HG03460 (cell line): ENCODE results near the gene CCM2.
"Not testable (repeated sequence)": the region's sequence is repeated elsewhere in the genome, so short reads cannot be mapped to it uniquely, and the experiment has no call there.

Experiments used
- ATAC-seq: cut with Tn5 transposase; IDR thresholded peaks from one replicate; pipeline ENCODE4 v1.9.1; 2021; ENCODE audit not compliant: unreplicated experiment

The CCM2 gene

DNA sequence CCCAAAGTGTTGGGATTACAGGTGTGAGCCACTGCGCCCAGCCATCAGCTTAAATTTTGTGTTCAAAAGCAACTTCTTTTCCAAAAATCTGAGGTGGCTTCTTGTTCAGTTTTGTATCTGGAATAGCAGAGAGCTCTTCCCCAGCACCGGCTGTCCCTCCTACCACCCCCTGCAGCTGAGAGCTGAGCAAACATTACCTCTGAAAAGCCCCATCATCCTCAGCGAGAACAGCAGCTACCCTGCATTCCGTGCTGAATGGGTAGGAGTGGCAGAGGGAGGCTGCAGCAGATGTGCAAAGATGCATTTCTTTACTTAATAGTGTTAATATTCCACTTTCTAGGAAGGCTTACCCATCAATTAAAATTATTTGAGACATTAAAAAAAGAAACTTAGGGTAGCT, 31.8 kb downstream of the CCM2 start:
- ATAC-seq: no peak

DNA sequence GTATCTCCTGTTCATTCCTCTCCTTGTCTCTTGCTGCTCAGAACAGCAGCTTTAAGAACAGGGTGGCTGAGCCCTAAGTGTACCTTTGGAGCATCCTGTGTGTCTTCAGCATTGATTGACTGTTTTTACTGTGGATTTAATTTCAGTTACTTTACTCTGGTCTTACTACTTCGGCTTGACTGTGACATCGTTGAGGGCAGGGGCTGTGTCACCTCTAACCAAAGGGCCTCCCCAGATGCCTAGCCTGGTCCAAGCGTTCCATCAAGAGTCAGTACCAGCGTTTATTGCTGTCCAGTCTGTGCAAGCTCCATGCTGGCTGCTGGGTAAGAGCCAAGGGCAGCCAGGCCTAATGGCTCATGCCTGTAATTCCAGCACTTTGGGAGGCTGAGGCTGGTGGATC, 32.4 kb downstream of the CCM2 start:
- ATAC-seq: no peak

DNA sequence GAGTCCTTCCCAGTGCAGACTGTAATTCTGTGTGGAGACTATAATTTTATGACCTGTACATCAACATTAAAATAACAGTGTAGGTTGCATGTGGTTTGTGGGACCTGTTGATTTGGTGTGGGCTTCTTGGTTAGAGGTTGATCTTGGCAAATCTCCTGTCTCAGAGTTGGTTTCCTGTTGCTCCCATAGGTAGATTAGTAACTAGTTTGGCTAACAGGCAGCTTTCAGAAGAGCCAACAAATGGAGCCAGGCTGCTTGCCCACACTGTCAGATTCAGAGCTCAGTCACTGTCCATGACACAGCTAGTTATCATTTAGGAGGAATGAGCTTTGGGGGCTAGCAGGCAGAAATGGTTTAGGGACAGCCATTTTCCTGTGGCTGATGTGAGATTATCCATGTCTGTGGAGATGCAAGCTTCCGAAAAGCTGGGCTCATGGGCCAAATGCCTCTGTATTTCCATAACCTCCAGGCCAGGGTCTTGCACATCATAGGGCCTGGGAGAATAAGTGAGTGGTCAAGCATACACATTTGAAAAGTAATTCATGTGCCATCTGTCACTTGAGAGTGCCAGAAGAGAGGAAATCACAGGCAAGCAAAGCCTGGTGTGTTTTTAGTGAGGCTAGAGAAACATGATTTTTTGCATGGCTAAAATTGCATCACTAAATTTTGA, 33.4 kb downstream of the CCM2 start:
- no peak for ATAC-seq

DNA sequence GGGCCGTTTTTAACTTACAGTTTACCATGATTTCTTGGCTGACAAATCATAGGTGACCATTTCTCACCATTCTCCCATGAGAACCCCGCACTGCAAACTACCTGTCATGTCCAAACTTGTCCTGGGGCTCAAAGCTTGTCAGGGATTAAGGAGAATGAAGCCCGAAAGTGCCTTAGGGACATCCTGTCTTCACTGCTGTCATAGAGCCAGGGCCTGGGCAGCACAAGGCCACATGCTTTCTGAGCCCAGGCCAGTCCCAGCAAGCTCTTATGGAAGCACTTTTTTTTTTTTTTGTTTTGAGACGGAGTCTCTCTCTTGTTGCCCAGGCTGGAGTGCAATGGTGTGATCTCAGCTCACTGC, 33.9 kb downstream of the CCM2 start:
- ATAC-seq: no peak

DNA sequence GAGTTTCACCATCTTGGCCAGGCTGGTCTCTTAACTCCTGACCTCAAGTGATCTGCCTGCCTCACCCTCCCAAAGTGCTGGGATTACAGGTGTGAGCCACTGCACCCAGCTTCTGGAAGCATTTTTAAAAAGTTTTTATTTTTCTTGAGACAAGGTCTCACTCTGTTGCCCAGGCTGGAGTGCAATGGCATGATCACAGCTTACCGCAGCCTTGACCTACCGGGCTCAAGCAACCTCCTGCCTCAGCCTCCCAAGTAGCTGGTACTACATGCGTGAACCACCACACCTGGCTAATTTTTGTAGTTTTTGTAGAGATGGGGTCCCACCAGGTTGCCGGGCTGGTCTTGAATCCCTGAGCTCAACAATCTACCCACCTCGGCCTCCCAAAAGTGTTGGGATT, 34.7 kb downstream of the CCM2 start:
- not testable (repeated sequence) for ATAC-seq

DNA sequence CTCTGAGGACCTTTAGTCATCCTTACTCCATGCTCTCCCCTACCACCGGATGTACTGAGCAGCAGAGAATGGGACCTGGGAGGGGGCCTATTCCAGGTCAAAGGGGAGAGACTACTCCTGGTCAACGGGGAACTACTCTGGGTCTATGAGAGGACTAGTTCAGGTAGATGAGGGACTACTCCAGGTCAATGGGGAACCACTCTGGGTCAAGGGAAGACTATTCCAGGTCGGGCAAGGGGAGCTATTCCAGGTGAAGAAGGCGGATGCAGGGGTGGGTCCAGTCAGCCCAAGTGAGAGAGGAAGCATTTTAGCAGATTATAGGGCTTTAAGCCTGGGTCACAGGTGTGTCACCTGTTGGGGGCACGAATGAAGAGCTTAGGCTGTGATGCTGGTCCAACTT, 35.4 kb downstream of the CCM2 start:
- ATAC-seq: no peak

DNA sequence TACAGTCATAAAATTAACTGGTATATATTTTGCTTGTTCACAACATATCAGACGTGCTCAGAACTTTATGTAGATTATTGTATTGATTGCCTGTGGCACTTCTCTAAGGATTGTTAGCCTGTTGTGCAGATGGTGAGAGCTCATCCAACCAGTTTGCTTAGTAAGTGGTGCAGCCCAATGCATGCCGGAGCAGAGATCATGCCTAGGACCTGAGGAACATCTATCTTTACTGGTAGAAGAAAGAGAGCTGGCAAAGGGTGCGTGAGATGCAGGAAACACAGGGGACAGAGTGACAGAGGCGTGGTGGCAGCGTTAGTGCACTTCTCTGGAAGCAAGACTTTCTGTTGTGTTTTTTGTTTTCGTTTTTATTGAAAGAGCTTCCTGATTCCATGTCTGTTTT, 35.9 kb downstream of the CCM2 start:
- ATAC-seq: no peak

DNA sequence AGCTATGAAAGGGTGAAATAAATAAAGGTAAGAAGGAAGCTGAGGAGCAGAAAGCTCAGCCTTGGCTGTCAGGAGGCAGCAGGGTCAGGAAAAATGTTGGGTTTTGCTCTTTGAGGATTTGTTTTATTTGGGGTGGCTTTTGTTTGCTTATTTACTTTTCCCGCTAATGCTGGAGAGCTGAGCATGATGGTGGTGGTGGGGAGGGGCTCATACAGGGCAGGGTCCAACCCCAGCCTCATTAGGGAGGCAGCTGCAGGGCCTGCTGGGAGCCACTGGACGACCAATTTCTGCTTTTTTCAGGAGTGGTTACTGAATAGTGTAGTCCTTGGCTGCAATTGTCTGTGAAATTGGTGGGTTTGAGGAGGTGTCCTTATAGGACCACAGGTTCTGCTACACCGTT, 36.3 kb downstream of the CCM2 start:
- no peak for ATAC-seq

DNA sequence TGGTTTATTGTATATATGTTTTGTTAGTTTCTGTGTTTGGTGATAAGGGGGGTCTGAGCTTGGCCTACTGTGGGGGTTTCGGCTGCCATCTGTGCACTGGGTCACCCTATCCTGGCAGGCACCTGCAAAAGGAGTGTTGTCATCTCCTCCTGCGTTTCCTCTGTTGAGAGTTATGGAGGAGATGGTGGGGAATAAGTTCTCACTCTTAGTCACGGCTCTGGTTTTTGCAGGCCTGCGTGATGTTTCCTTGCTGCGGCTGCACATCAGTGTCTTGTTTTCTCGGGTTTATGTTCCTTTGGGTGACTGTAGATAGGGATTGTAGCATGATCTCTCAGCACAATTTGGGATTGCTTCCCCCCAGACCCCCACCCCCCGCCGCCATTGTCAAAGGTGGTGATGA, 36.8 kb downstream of the CCM2 start:
- ATAC-seq: no peak

DNA sequence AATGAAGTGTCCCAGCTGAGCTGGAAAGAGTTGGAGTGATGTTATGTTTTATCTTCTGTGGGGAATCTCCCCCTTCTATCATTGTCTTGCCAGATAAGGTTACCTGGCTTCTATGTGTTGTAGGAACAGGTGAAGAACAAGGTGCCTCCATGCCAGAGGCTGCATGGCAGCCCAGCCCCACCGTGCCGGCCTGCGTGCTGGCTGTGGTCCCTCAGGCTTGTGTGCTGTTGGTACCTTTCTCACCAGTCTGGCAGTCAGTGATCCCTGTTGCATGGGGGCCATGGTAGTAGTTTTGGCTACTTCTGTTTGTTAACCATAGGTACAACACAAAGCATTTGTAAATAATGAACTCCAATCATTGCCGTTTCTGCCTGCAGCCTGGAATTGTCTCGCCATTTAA, 37.9 kb downstream of the CCM2 start:
- no peak for ATAC-seq

DNA sequence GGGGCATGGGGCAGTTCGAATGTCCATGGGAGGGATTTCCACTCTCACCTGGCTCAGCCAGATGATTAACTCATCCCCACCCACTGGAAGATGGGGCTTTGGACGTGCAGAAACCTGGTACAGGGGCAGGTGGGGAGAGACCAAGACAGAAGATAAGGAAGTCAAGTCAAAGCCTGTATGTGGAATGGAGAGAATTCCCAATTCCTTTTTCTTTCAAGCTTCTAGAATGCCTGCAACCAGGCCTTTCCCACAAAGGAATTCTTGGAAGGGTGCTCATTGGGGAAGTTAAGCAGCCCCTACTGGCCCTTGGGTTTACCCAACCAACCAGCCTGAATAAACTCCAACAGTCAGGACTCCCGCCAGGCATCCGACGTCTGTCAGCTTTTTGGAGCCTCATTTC, 39.1 kb downstream of the CCM2 start:
- ATAC-seq: no peak

DNA sequence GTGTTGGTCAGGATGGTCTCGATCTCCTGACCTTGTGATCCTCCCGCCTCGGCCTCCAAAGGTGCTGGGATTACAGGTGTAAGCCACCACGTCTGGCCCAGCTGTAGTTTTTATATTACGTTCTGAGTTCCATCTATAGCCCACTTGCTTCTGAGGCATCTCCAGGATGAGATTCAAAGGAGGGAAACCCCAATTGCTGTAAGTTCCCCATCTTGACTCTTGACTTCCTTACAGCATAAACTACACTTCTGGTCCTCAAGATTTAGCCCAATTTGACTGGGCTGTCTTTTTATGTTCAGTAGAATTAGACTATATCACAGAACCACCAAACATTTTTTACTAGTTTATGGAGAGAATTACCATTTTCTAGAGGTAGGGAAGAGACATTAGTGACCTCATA, 44.3 kb downstream of the CCM2 start:
- ATAC-seq: no peak

DNA sequence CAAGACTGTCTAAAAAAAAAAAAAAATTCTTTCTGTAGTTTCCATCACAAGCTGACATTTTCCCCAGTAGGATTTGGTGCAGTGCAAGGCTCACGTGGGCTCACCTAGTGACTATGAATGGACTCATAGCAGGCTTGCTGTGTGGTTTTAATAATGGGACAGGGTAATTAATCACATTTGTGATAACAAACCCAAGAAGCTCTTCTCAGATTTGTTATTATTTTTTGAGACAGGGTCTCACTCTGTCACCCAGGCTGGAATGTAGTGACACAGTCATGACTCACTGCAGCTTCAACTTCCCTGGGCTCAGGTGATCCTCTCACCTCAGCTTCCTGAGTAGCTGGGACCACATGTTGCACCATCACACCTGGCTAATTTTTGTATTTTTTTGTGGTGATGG, 48.7 kb downstream of the CCM2 start:
- ATAC-seq: no peak

DNA sequence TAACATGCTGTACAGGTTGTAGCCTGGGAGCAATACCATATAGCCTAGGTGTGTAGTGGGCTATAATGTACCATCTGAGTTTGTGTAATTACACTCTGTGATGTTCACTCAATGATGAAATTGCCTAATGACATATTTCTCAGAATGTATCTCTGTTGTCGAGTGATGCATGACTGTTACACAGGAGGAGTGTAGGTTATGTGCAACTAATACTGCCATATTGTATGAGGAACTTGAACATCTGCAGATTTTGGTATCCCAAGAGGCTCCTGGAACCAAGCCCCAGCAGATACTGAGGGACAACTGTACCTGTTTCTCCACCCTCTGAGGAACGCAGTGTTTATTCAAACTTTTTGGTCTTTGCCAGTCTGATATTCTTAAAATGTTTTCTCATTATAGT, 50.2 kb downstream of the CCM2 start:
- ATAC-seq: no peak

DNA sequence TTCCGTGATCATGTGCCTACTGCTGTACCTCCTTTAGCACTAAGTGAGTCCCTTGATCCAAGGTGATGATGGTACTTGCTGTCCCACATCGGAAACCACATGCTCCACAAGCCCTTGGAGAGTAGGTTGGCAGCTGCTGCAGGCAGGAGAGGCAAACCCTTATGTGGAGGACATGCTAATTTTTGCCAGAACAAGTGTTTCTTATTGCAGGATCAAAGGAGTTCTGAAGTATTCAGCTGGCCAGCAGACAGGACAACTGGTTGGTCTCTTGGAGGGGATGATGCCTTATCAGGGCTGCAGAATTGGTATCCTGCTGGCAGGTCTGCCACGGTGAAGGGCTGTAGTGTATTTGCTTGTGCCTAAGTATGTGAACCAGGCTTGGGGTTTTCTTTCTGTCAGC, 52.0 kb downstream of the CCM2 start:
- no peak for ATAC-seq

DNA sequence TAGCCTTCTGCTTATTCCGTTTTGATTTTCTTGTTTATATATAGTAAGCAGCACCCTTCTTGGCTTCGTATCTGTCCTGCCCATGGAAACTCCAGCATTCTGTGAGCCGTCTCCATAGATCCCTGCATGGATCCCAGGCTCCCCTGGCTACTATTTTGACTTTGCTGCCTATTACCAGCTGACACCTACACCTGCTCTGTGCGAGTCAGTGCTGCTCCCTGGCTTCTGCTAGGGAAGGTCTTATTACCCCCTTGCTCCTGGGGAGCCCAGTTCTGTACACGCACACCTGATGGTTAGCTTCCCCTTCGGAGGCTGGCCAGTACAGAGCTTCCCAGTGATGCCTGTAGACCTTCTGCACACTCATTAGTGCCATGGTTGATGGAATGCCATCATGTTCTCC, 53.4 kb downstream of the CCM2 start:
- no peak for ATAC-seq

DNA sequence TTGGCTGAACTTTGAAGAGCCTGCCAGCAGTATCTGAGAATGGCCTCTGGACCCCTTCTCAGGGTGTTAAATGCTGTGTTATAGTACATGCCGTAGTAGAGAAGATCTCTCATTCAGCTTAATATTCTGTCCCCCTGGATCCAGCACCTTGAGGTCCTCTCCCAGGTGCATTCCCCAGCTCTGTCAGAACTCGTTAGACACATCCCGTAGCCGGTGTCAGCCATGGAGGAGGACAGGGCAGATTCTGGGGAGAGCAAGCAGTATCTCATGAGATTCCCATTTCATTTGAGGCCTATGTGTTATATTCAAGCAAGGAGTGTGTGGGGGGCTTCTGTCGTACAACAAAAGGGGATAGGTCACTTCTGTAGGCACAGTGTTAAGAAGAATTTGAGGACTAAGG, 53.9 kb downstream of the CCM2 start:
- no peak for ATAC-seq

DNA sequence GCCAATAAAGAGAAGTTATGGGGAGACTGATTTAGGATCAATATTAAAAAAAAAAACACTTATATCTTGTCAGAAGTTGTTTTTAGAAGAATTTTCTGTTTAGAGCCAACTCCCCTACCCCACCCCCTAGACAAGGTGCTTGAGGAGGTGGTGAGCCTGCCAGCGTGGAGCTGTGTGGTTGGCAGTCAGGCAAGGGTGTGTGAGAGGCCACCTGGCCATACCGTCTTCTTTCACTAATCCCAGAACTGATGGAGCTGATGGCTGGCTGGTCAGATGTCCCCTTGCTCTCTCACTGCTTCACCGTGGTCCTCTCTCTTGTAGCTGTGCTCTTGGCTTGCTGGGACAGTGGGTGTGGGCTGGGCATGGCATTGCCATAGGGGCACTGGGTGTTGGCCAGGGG, 54.4 kb downstream of the CCM2 start:
- no peak for ATAC-seq

DNA sequence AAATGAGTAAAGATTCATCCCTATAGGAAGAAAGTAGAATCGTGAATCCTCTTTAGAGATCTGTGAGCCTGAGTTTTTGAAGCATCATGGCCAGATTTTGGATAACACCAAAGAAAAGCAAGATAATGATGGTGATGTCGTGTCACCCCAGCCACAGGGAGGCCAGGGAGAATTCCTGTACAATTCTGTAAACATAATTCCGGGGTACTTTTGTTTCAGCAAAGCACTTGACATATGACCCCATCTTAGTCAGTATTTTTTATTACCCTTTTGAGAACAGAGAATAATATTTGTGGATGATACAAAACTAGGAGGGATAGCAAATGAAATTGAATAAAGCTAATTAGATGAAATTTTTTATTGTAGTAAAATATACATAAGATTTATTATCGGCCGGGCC, 55.0 kb downstream of the CCM2 start:
- ATAC-seq: no peak

DNA sequence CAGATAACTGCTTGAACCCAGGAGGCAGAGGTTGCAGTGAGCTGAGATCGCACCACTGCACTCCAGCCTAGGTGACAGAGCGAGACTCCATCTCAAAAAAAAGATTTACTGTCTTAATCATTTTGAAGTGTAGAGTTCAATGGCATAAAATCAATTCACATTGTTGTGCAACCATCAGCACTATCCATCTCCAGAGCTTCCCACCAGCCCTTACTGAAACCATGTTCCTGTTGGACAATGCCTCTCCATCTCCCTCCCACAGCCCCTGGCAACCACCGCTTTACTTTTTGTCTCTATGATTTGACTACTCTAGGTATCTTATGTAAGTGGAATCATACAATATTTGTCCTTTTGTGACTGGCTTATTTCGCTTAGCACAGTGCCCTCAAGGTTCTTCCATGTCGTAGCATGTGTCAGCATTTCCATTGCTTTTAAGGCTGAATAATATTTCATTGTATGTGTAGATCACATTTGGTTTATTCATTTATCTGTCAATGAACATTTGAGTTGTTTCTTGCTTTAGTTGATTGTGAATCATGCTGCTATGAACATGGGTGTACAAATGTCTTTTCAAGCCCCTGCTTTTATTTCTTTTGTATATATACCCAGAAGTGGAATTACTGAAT, 55.7 kb downstream of the CCM2 start:
- no peak for ATAC-seq

DNA sequence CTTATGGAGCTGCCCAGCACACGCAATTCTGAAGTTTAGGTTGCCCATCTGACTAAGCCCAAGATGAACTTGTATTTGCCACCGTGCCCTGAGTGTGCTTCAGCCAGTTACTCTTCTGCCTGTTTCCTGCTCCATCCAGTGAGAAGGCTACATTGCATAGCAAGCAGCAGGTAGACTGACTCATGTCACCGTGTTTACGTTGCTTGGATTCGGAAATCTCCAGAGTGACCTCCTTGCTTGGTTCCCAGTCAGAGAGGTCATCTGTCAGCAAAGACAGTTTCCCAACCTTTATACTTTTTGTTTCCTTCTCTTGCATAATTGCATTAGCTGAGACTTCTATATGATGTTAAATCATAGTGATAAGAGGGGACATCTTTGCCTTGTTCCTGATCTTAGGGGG, 57.9 kb downstream of the CCM2 start:
- no peak for ATAC-seq

DNA sequence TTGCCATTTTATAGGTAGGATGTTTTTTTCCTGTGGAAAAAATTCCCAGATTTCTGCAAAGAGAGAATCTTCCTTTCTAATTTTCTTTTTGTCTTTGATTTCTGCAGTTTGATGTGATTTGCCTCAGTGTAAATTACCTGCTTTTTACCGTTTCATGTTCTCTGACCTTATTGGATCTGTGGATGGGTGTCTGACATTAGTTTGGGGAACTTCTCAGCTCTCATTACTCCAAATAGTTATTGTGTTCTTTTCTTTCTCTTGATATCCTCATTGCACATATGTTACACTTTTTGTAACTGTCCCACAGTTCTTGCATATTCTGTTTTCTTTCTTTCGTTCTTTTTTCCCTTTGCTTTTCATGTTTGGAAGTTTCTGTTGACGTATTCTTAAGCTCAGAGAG, 60.3 kb downstream of the CCM2 start:
- ATAC-seq: no peak

DNA sequence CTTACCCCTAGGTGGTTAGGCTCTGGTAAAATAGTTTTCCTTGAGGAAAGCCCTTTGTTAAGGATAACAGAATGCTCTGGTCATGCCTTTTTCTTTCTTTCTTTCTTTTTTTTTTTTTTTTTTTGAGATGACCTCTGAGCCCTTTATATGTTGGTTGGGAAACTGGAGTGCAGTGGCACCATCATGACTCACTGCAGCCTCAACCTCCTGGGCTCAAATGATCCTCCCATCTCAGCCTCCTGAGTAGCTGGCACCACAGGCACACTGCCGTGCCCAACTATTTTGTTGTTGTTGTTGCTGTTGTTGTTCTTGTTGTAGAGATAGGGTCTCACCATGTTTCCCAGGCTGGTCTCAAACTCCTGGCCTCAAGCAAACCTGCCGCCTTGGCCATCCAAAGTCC, 61.4 kb downstream of the CCM2 start:
- ATAC-seq: no peak
